ENCODE data around the gene PPP1R3G. TPM values are rescaled to one million over a fixed set of nuclear protein-coding genes. Genes with fewer than 3 reads are reported as not detected.

The PPP1R3G gene
- total RNA-seq, 2 donors from 2014 or later = 1.0 to 5.5 TPM

DNA sequence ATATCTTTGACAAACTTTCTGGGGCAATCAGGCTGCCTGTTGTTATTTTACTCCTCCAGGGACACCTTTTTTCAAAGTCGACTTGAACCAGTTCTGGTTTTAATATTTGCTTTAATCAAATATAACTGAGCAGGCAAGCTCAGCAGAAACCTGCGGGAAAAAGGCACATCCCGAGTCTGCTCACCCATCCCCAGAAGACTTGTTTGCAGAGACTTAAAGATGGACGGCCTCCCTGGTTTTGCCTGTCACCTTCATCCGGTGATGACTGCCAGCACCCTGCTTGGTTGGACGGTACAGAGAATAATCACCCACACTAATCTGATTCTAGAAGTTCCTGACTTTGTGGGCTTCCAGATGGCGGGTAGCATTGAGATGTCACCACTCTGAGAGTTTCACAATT is 36.8 kb downstream of the PPP1R3G start:
- no peak overlapping the region for H3K9ac ChIP-seq (ENCODE audit: low read depth in 2 of 2, low read length in 2 of 2)
- no peaks in the 10 kb centered on the region for H3K4me1 ChIP-seq
- TF ChIP-seq, protein P1, sequence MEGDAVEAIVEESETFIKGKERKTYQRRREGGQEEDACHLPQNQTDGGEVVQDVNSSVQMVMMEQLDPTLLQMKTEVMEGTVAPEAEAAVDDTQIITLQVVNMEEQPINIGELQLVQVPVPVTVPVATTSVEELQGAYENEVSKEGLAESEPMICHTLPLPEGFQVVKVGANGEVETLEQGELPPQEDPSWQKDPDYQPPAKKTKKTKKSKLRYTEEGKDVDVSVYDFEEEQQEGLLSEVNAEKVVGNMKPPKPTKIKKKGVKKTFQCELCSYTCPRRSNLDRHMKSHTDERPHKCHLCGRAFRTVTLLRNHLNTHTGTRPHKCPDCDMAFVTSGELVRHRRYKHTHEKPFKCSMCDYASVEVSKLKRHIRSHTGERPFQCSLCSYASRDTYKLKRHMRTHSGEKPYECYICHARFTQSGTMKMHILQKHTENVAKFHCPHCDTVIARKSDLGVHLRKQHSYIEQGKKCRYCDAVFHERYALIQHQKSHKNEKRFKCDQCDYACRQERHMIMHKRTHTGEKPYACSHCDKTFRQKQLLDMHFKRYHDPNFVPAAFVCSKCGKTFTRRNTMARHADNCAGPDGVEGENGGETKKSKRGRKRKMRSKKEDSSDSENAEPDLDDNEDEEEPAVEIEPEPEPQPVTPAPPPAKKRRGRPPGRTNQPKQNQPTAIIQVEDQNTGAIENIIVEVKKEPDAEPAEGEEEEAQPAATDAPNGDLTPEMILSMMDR (IDR thresholded peaks at IDR 0.05) = no peak
- no peak overlapping the region for H3K4me3 ChIP-seq
- H3K27ac ChIP-seq = no peak overlapping the region
- DNase-seq = no peak
- no peaks in the 10 kb centered on the region for H3K9me3 ChIP-seq
- intact Hi-C loops (cut with DNase I) = no loop called here
- no peaks in the 10 kb centered on the region for H3K27me3 ChIP-seq
- H3K36me3 ChIP-seq = no peaks in the 10 kb centered on the region

DNA sequence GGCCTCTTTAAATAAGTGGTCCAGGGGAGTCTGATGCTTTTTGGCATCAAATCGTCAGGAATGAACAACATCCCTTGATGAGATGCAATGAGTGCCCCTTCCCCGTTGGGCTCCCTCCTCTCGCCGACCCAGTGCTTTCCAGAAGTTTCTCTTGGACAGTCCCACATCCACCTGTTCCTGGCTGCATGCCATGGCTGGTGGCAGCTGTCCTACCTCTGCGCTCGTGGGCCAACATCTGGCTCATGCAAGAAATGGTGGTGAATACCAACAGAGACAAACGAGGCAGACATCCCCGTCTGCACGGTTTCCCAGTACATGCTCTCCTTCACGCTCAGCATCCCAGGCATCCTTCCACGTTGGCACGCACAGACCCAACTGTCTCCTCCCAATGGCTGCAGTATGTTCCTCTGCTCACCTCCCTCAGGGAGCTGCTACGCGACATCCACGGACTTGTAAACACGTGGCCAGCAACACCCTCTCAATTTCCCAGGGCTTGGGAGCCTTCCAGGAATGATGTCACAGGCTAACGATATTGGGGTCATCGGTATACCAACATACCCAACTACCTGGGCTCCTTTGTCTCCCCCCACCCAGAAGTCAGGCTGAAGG is 37.5 kb downstream of the PPP1R3G start:
- Histone ChIP-seq H3K9ac (ENCODE audit: low read depth in 2 of 2, low read length in 2 of 2) (no peak overlapping the region), H3K36me3 (no peaks in the 10 kb centered on the region), H3K27me3 (no peaks in the 10 kb centered on the region), H3K9me3 (no peaks in the 10 kb centered on the region), H3K27ac (no peak overlapping the region), H3K4me3 (no peak overlapping the region), H3K4me1 (no peaks in the 10 kb centered on the region)
- TF ChIP-seq, protein P1 (IDR thresholded peaks at IDR 0.05) = no peak
- intact Hi-C loops (cut with DNase I) = no loop called here
- DNase-seq = no peak

DNA sequence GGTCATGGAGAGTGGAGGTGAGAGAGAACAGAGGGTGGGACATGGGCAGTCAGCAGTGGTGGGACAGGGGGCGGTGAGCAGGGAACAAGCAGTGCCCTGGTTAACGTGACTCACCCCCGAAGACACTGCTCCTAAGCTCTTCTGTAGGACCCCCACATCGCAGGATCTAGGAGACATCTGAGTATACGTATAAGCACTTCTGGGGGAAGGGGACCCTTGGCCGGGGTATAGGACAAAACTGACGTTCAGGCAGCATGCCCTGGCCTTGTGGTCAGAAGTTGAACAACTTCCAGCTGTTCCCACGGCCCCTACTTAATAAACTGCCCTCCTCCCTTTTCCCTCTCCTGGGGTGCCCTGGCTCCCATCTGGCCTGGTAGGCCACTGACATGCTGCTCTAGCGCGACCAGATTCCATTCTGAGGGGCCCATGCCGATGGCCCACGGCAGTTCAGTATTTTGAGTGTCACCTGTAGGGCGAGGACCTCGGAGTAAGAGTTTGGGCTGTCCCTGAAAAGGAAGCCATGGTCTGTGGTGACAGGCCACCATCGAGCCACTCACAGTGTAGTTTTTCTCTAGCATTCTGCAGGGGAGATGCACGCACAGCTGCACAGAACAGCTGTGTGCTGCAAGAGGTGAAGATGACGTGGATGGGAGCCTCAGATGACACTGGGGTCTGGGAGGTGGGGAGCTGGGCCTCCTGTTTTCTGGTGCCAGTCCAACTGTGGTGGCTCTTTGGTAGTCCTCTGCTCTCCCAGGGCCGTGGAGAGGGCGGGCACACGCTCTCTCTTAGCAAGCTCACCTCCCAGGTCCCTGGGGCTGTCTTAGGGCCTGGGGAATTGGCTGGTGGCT is 38.4 kb downstream of the PPP1R3G start:
- Histone ChIP-seq H3K4me3 (no peak overlapping the region), H3K27ac (no peak overlapping the region), H3K9me3 (no peaks in the 10 kb centered on the region), H3K9ac (ENCODE audit: low read depth in 2 of 2, low read length in 2 of 2) (no peak overlapping the region), H3K4me1 (no peaks in the 10 kb centered on the region), H3K36me3 (no peaks in the 10 kb centered on the region), H3K27me3 (no peaks in the 10 kb centered on the region)
- no peak for DNase-seq
- TF ChIP-seq, protein P1 (IDR thresholded peaks at IDR 0.05) = no peak
- intact Hi-C loops (cut with DNase I) = no loop called here

DNA sequence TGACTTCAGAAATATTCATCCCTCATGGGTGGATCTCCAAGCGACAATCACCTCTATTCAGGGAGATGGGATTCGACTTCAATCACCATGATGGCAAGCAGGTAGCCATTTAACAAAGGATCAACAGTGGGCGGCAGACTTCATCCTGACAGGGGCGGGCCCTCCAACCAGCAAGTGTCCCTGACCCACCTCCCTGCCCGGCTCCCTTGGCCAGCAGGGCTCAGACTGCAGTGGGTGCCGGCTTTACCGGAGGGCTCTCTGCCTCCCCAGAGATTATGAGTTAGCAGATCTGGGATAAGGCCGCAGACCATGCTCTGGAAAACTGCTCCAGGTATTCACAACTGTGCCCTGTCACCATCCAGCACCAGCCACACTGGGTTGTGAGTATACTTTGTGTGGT is 39.4 kb downstream of the PPP1R3G start:
- TF ChIP-seq, protein P1 (IDR thresholded peaks at IDR 0.05) = no peak
- H3K9ac ChIP-seq (ENCODE audit: low read depth in 2 of 2, low read length in 2 of 2) = no peak overlapping the region
- no peaks in the 10 kb centered on the region for H3K4me1 ChIP-seq
- H3K27ac ChIP-seq = no peak overlapping the region
- no peaks in the 10 kb centered on the region for H3K36me3 ChIP-seq
- intact Hi-C loops (cut with DNase I) = no loop called here
- H3K9me3 ChIP-seq = no peaks in the 10 kb centered on the region
- DNase-seq = no peak
- H3K4me3 ChIP-seq = no peak overlapping the region
- H3K27me3 ChIP-seq = no peaks in the 10 kb centered on the region

DNA sequence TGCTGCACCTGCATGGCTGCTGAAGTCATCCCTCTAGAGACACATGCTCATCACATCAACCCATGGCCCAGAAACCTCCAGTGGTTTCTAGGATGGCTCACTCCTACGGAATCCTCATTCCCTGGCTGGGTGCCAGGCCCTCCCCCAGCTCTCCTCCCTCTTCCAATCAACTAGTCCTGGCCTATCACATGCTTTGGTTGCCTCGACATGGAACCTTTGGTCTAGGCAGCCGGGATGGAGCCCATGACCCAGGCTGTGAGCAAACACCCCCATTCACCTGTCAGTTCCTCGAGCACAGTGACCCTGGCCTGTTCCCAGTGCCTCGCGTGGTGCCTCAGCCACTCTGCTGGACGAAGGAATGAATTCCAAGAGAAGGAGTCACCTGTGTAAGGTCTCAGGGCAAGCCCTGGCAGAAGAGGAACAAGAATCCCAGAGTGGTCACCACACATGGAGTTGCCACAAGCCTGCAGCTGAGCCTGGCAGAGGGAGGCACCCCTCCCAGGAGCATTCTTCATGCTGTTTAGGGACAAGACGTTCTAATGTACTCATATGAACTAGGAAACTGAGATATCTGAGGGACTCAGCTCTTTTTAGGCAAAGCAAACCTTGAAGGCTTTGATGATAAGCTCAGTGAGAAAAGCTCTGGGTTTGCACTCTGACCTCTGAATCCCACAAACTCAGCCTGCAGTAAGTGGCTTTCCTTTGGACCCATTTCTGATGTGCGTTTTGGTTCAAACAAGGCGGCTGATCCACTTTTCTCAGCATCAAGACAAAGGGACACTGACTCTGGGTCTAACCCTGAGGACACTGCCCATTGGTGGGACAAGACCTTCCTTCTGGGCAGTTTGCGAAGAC is 40.2 kb downstream of the PPP1R3G start:
- H3K9me3 ChIP-seq = no peaks in the 10 kb centered on the region
- H3K27ac ChIP-seq = no peak overlapping the region
- DNase-seq = no peak
- H3K36me3 ChIP-seq = no peaks in the 10 kb centered on the region
- no peak overlapping the region for H3K4me3 ChIP-seq
- no peaks in the 10 kb centered on the region for H3K4me1 ChIP-seq
- no peak overlapping the region for H3K9ac ChIP-seq (ENCODE audit: low read depth in 2 of 2, low read length in 2 of 2)
- TF ChIP-seq, protein P1 (IDR thresholded peaks at IDR 0.05) = no peak
- H3K27me3 ChIP-seq = no peaks in the 10 kb centered on the region
- intact Hi-C loops (cut with DNase I) = no loop called here

All from colonic mucosa (tissue), 4 donors.